HCT116 (cell line): ENCODE data around the gene P4HA2. TPM values are rescaled to one million over a fixed set of nuclear protein-coding genes. Genes with fewer than 3 reads are reported as not detected.

Experiments
- ATAC-seq: fragments of 200-7000 bp; cut with Tn5 transposase; 2 replicates; pipeline ENCODE4 v1.9.1; 2020; ENCODE audit warnings: mild to moderate bottlenecking, moderate library complexity
- BruUV-seq: library from RNA; stranded (reverse); fragments of 400-500 nt; replicated peaks from 2 replicates; lab custom pipeline; 2021; lab: Mats Ljungman, UMichigan
- CTCF ChIA-PET: fragments of 300-600 bp; sonication (Branson Sonifier 250); formaldehyde crosslinking; loops from one replicate; lab custom pipeline; 2021; ENCODE audit warnings: antibody characterized with exemption; lab: Charles Lee
- POLR2A ChIA-PET: fragments of 300-600, 350-600 bp; sonication (Branson Sonifier 250); formaldehyde crosslinking; loops from one replicate; lab custom pipeline; 2021; ENCODE audit warnings: antibody characterized with exemption; lab: Charles Lee
- RAD21 ChIA-PET, 2 experiments: fragments of 300-600 bp; sonication (Branson Sonifier 250); formaldehyde crosslinking; loops; one replicate each; lab custom pipeline; 2023; ENCODE audit warnings: low total read pairs in 2 of 2; ENCODE audit not compliant: uncharacterized antibody in 2 of 2, unreplicated experiment in 2 of 2, low non-redundant PET in 1 of 2; lab: Charles Lee
- DNase-seq: peaks from one replicate; pipeline ENCODE4 v3.0.0-alpha.2; 2010; ENCODE audit warnings: low read depth, low spot score
- H2AFZ ChIP-seq: fragments of 200-600 bp; shearing (Covaris generic), sonication (generic); 2 replicates; pipeline ENCODE4 v1.6.1; 2017; ENCODE audit warnings: low read depth, mixed run types, mixed read lengths, antibody characterized with exemption, low read length; ENCODE audit not compliant: poor library complexity, severe bottlenecking
- H3K27ac ChIP-seq: 2 replicates; pipeline ENCODE4 v1.5.1; 2012; ENCODE audit warnings: low read depth, low read length
- H3K27me3 ChIP-seq: fragments of 200-600 bp; sonication (generic); 2 replicates; pipeline ENCODE4 v1.6.1; 2016; ENCODE audit warnings: mixed run types, low read length, mixed read lengths; ENCODE audit not compliant: insufficient read depth
- H3K36me3 ChIP-seq, 2 experiments: fragments of 200-500 bp in 1 of 2; fragments of 200-600 bp in 1 of 2; sonication (Bioruptor generic) in 1 of 2; sonication (generic) in 1 of 2; 2 replicates each; pipeline versions ENCODE4 v1.5.1 to v1.6.1; 2014 to 2016; ENCODE audit warnings: low read length in 2 of 2, inconsistent platforms in 1 of 2, mixed read lengths in 1 of 2, mixed run types in 1 of 2; ENCODE audit not compliant: insufficient read depth in 2 of 2, control insufficient read depth in 1 of 2
- H3K4me1 ChIP-seq, 2 experiments: fragments of 200-600 bp in 1 of 2; sonication (generic) in 1 of 2; 2 replicates each; pipeline versions ENCODE4 v1.5.1 to v1.6.1; 2012 to 2017; ENCODE audit warnings: low read length in 2 of 2, inconsistent platforms in 1 of 2, mild to moderate bottlenecking in 1 of 2, mixed read lengths in 1 of 2, mixed run types in 1 of 2, moderate library complexity in 1 of 2; ENCODE audit not compliant: insufficient read depth in 2 of 2, control insufficient read depth in 1 of 2
- H3K4me2 ChIP-seq: fragments of 200-600 bp; sonication (generic); 2 replicates; pipeline ENCODE4 v1.6.1; 2017; ENCODE audit warnings: mixed run types, low read length, mixed read lengths
- H3K4me3 ChIP-seq, 2 experiments: fragments of 200-600 bp in 1 of 2; sonication (generic) in 1 of 2; replicated peaks in 1 of 2; 2 replicates each; pipeline ENCODE4 v1.5.1; 2011 to 2016; ENCODE audit warnings: low read length in 2 of 2, control low read depth in 1 of 2, low read depth in 1 of 2, mild to moderate bottlenecking in 1 of 2, mixed read lengths in 1 of 2, mixed run types in 1 of 2
- H3K79me2 ChIP-seq: fragments of 200-600 bp; sonication (generic); 2 replicates; pipeline ENCODE4 v1.6.1; 2017; ENCODE audit warnings: mild to moderate bottlenecking, mixed run types, low read length, moderate library complexity, mixed read lengths; ENCODE audit not compliant: insufficient read depth
- H3K9ac ChIP-seq: fragments of 200-600 bp; sonication (generic); 2 replicates; pipeline ENCODE4 v1.6.1; 2016; ENCODE audit warnings: low read length, mixed read lengths
- H3K9me2 ChIP-seq: fragments of 200-600 bp; sonication (generic), shearing (Covaris generic); 2 replicates; pipeline ENCODE4 v1.6.1; 2017; ENCODE audit warnings: mixed run types, mild to moderate bottlenecking, moderate library complexity; ENCODE audit not compliant: insufficient read depth
- H3K9me3 ChIP-seq, 2 experiments: fragments of 200-500 bp in 1 of 2; fragments of 200-600 bp in 1 of 2; sonication (Bioruptor generic) in 1 of 2; sonication (generic) in 1 of 2; 2 replicates each; pipeline ENCODE4 v1.6.1; 2014 to 2017; ENCODE audit warnings: low read length in 2 of 2, mixed read lengths in 2 of 2, inconsistent platforms in 1 of 2, low read depth in 1 of 2, mild to moderate bottlenecking in 1 of 2, mixed run types in 1 of 2, moderate library complexity in 1 of 2; ENCODE audit not compliant: control insufficient read depth in 1 of 2, insufficient read depth in 1 of 2
- H4K20me1 ChIP-seq: fragments of 200-600 bp; sonication (generic), shearing (Covaris generic); 2 replicates; pipeline ENCODE4 v1.6.1; 2017; ENCODE audit warnings: mixed run types, mild to moderate bottlenecking, moderate library complexity; ENCODE audit not compliant: insufficient read depth
- CBX3 ChIP-seq: IDR thresholded peaks from 2 replicates; pipeline ENCODE4 v1.6.1; 2012; ENCODE audit warnings: low read depth
- EGR1 ChIP-seq: IDR thresholded peaks from 2 replicates; pipeline ENCODE4 v1.6.1; 2012; ENCODE audit warnings: low read depth
- ELF1 ChIP-seq: IDR thresholded peaks from 2 replicates; pipeline ENCODE4 v1.6.1; 2012; ENCODE audit warnings: low read depth, borderline replicate concordance
- EZH2 ChIP-seq: fragments of 200-600 bp; sonication (generic); IDR thresholded peaks from 2 replicates; pipeline ENCODE4 v1.6.1; 2017; ENCODE audit warnings: antibody characterized with exemption, mixed run types
- EZH2phosphoT487 ChIP-seq: fragments of 200-600 bp; IDR thresholded peaks from 2 replicates; pipeline ENCODE4 v1.6.1; 2018; ENCODE audit warnings: antibody characterized with exemption, borderline replicate concordance
- FOSL1 ChIP-seq: IDR thresholded peaks from 2 replicates; pipeline ENCODE4 v1.6.1; 2012; ENCODE audit warnings: low read depth
- JUND ChIP-seq: IDR thresholded peaks from 2 replicates; pipeline ENCODE4 v1.6.1; 2012
- MAX ChIP-seq: IDR thresholded peaks from 2 replicates; pipeline ENCODE4 v1.6.1; 2012
- POLR2A ChIP-seq: IDR thresholded peaks from 2 replicates; pipeline ENCODE4 v1.7.0; 2011; ENCODE audit warnings: borderline replicate concordance; ENCODE audit not compliant: insufficient read depth, insufficient read length; ENCODE audit errors: extremely low read depth
- POLR2AphosphoS5 ChIP-seq: IDR thresholded peaks from 2 replicates; pipeline ENCODE4 v1.6.1; 2011; ENCODE audit warnings: mild to moderate bottlenecking, low read depth, low read length, moderate library complexity
- RAD21 ChIP-seq: IDR thresholded peaks from 2 replicates; pipeline ENCODE4 v1.6.1; 2012; ENCODE audit warnings: low read depth, mild to moderate bottlenecking
- REST ChIP-seq: IDR thresholded peaks from 2 replicates; pipeline ENCODE4 v1.6.1; 2012; ENCODE audit warnings: low read depth
- SIN3A ChIP-seq: IDR thresholded peaks from 2 replicates; pipeline ENCODE4 v1.6.1; 2012; ENCODE audit warnings: low read depth
- SP1 ChIP-seq: IDR thresholded peaks from 2 replicates; pipeline ENCODE4 v1.6.1; 2012; ENCODE audit warnings: low read depth
- SRF ChIP-seq: IDR thresholded peaks from 2 replicates; pipeline ENCODE4 v1.6.1; 2012; ENCODE audit warnings: low read depth
- TCF7L2 ChIP-seq: IDR thresholded peaks from 2 replicates; pipeline ENCODE4 v1.7.0; 2011; ENCODE audit warnings: borderline replicate concordance, inconsistent platforms; ENCODE audit not compliant: insufficient read depth, insufficient read length; ENCODE audit errors: extremely low read depth
- YY1 ChIP-seq: IDR thresholded peaks from 2 replicates; pipeline ENCODE4 v1.6.1; 2011; ENCODE audit warnings: low read length, low read depth, moderate library complexity, mild to moderate bottlenecking; ENCODE audit not compliant: insufficient replicate concordance; ENCODE audit errors: extremely low read depth
- ZFX ChIP-seq: fragments of 450-650 bp; IDR thresholded peaks from 2 replicates; pipeline ENCODE4 v1.6.1; 2017
- ZNF274 ChIP-seq: fragments of 200-500 bp; sonication (Bioruptor generic); IDR thresholded peaks from 2 replicates; pipeline ENCODE4 v1.6.1; 2014; ENCODE audit warnings: mild to moderate bottlenecking, low read depth, low read length, inconsistent platforms
- intact Hi-C: fragments of 100-400 bp; cut with micrococcal nuclease; formaldehyde crosslinking; loops from 2 replicates; pipeline ENCODE4 v1.10.0; 2022
- total RNA-seq: library from RNA; stranded (reverse); gene quantifications from one replicate; pipeline ENCODE4 v1.2.1, GENCODE V29; 2021; ENCODE audit not compliant: unreplicated experiment
- TF ChIP-seq, protein P1 (sequence below): IDR thresholded peaks from 2 replicates; pipeline ENCODE4 v1.6.1; 2011; ENCODE audit warnings: mild to moderate bottlenecking, low read length, moderate library complexity; ENCODE audit not compliant: insufficient replicate concordance; ENCODE audit errors: extremely low read depth
- TF ChIP-seq, protein P2 (sequence below): IDR thresholded peaks from 2 replicates; pipeline ENCODE4 v1.6.1; 2012

P4HA2 gene
- total RNA-seq, 1 experiment from 2014 or later = 29.0 TPM

DNA sequence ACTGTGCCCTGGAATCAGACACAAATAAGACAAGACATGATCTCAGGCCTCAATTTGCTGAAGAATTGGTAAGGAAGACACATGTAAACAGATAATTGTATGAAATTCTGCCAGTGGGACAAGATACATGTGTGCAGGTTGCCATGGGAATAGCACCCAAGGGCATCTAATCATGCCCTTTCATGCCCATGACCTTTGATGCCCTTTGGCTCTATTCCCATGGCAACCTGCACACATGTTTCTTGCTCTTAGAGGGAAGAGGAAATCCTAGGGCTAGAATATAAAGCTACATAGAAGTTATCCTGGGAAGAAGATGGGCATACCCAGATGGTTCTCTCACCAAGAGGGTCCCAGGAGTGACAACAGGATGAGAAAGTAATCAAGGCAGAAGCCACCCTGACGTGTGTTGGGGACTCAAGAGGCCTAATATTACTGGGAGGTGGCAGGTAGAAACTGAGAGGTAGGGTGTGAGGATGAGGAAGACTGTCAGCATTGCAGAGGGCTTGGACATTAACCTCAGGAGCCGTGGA, 34.4 kb downstream of the P4HA2 start (continued):
- TF ChIP-seq EZH2 (no peak), POLR2AphosphoS5 (no peak), SRF (no peak)

- ChIA-PET RAD21 (no interaction called here), CTCF (interaction anchor here (0.5 to 1.9 kb wide), 9 partner anchors 10 to 127 kb away, joined by 3 to 10 read pairs (median 5); no protein-coding TSS in a partner anchor), POLR2A (no interaction called here)
- peak; percentile 51 for DNase-seq
- Histone ChIP-seq H4K20me1 (no peaks in the 10 kb centered on the region), H3K4me3 (no peak overlapping the region), H3K9ac (no peak overlapping the region), H3K79me2 (no peaks in the 10 kb centered on the region), H3K4me2 (no peak overlapping the region), H3K9me2 (no peaks in the 10 kb centered on the region), H3K27ac (no peak overlapping the region), H3K27me3 (no peaks in the 10 kb centered on the region), H3K4me1 (no peaks in the 10 kb centered on the region), H2AFZ (no peak overlapping the region), H3K36me3 (peaks cover 0 to 3% of the 10 kb centered on the region in 2 experiments; a peak in 2 of 4 replicates), H3K9me3 (no peaks in the 10 kb centered on the region)
- BruUV-seq = no TSS peak
- peak; percentile 100 for ATAC-seq
- intact Hi-C loops = loop anchor here (1.0 kb wide), 1 partner anchor 125 kb away; no protein-coding TSS in a partner anchor
- TF ChIP-seq SP1 = peak; percentile 39; the same call in 1 of the 2 replicates
- TF ChIP-seq REST = no peak
- no peak for TF ChIP-seq SIN3A
- TF ChIP-seq, protein P1, sequence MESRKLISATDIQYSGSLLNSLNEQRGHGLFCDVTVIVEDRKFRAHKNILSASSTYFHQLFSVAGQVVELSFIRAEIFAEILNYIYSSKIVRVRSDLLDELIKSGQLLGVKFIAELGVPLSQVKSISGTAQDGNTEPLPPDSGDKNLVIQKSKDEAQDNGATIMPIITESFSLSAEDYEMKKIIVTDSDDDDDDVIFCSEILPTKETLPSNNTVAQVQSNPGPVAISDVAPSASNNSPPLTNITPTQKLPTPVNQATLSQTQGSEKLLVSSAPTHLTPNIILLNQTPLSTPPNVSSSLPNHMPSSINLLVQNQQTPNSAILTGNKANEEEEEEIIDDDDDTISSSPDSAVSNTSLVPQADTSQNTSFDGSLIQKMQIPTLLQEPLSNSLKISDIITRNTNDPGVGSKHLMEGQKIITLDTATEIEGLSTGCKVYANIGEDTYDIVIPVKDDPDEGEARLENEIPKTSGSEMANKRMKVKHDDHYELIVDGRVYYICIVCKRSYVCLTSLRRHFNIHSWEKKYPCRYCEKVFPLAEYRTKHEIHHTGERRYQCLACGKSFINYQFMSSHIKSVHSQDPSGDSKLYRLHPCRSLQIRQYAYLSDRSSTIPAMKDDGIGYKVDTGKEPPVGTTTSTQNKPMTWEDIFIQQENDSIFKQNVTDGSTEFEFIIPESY = no peak
- TF ChIP-seq EZH2phosphoT487 = no peak
- no peak for TF ChIP-seq JUND
- no peak for TF ChIP-seq EGR1
- no peak for TF ChIP-seq TCF7L2
- peak; percentile 64 for TF ChIP-seq RAD21
- no peak for TF ChIP-seq ZNF274
- no peak for TF ChIP-seq CBX3
- no peak for TF ChIP-seq FOSL1
- TF ChIP-seq, protein P2, sequence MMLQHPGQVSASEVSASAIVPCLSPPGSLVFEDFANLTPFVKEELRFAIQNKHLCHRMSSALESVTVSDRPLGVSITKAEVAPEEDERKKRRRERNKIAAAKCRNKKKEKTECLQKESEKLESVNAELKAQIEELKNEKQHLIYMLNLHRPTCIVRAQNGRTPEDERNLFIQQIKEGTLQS = no peak
- TF ChIP-seq MAX = no peak
- peak; percentile 61 for TF ChIP-seq ELF1
- no peak for TF ChIP-seq EZH2
- TF ChIP-seq YY1 = peak; percentile 59
- no peak for TF ChIP-seq POLR2A
- no peak for TF ChIP-seq ZFX
Observed at GRCh38 chr5:132190161-132190817, 37.4 kb downstream of the P4HA2 start.
